HCT116 (cell line): ENCODE data around the gene RINT1. TPM values are rescaled to one million over a fixed set of nuclear protein-coding genes. Genes with fewer than 3 reads are reported as not detected.

Experiments used
- ATAC-seq: fragments of 200-7000 bp; cut with Tn5 transposase; 2 replicates; pipeline ENCODE4 v1.9.1; 2020; ENCODE audit warnings: mild to moderate bottlenecking, moderate library complexity
- BruUV-seq: library from RNA; stranded (reverse); fragments of 400-500 nt; replicated peaks from 2 replicates; lab custom pipeline; 2021; lab: Mats Ljungman, UMichigan
- CTCF ChIA-PET: fragments of 300-600 bp; sonication (Branson Sonifier 250); formaldehyde crosslinking; loops from one replicate; lab custom pipeline; 2021; ENCODE audit warnings: antibody characterized with exemption; lab: Charles Lee
- POLR2A ChIA-PET: fragments of 300-600, 350-600 bp; sonication (Branson Sonifier 250); formaldehyde crosslinking; loops from one replicate; lab custom pipeline; 2021; ENCODE audit warnings: antibody characterized with exemption; lab: Charles Lee
- RAD21 ChIA-PET, 2 experiments: fragments of 300-600 bp; sonication (Branson Sonifier 250); formaldehyde crosslinking; loops; one replicate each; lab custom pipeline; 2023; ENCODE audit warnings: low total read pairs in 2 of 2; ENCODE audit not compliant: uncharacterized antibody in 2 of 2, unreplicated experiment in 2 of 2, low non-redundant PET in 1 of 2; lab: Charles Lee
- DNase-seq: peaks from one replicate; pipeline ENCODE4 v3.0.0-alpha.2; 2010; ENCODE audit warnings: low read depth, low spot score
- H2AFZ ChIP-seq: fragments of 200-600 bp; shearing (Covaris generic), sonication (generic); 2 replicates; pipeline ENCODE4 v1.6.1; 2017; ENCODE audit warnings: low read depth, mixed run types, mixed read lengths, antibody characterized with exemption, low read length; ENCODE audit not compliant: poor library complexity, severe bottlenecking
- H3K27ac ChIP-seq: 2 replicates; pipeline ENCODE4 v1.5.1; 2012; ENCODE audit warnings: low read depth, low read length
- H3K27me3 ChIP-seq: fragments of 200-600 bp; sonication (generic); 2 replicates; pipeline ENCODE4 v1.6.1; 2016; ENCODE audit warnings: mixed run types, low read length, mixed read lengths; ENCODE audit not compliant: insufficient read depth
- H3K36me3 ChIP-seq, 2 experiments: fragments of 200-500 bp in 1 of 2; fragments of 200-600 bp in 1 of 2; sonication (Bioruptor generic) in 1 of 2; sonication (generic) in 1 of 2; 2 replicates each; pipeline versions ENCODE4 v1.5.1 to v1.6.1; 2014 to 2016; ENCODE audit warnings: low read length in 2 of 2, inconsistent platforms in 1 of 2, mixed read lengths in 1 of 2, mixed run types in 1 of 2; ENCODE audit not compliant: insufficient read depth in 2 of 2, control insufficient read depth in 1 of 2
- H3K4me1 ChIP-seq, 2 experiments: fragments of 200-600 bp in 1 of 2; sonication (generic) in 1 of 2; 2 replicates each; pipeline versions ENCODE4 v1.5.1 to v1.6.1; 2012 to 2017; ENCODE audit warnings: low read length in 2 of 2, inconsistent platforms in 1 of 2, mild to moderate bottlenecking in 1 of 2, mixed read lengths in 1 of 2, mixed run types in 1 of 2, moderate library complexity in 1 of 2; ENCODE audit not compliant: insufficient read depth in 2 of 2, control insufficient read depth in 1 of 2
- H3K4me2 ChIP-seq: fragments of 200-600 bp; sonication (generic); 2 replicates; pipeline ENCODE4 v1.6.1; 2017; ENCODE audit warnings: mixed run types, low read length, mixed read lengths
- H3K4me3 ChIP-seq, 2 experiments: fragments of 200-600 bp in 1 of 2; sonication (generic) in 1 of 2; replicated peaks in 1 of 2; 2 replicates each; pipeline ENCODE4 v1.5.1; 2011 to 2016; ENCODE audit warnings: low read length in 2 of 2, control low read depth in 1 of 2, low read depth in 1 of 2, mild to moderate bottlenecking in 1 of 2, mixed read lengths in 1 of 2, mixed run types in 1 of 2
- H3K79me2 ChIP-seq: fragments of 200-600 bp; sonication (generic); 2 replicates; pipeline ENCODE4 v1.6.1; 2017; ENCODE audit warnings: mild to moderate bottlenecking, mixed run types, low read length, moderate library complexity, mixed read lengths; ENCODE audit not compliant: insufficient read depth
- H3K9ac ChIP-seq: fragments of 200-600 bp; sonication (generic); 2 replicates; pipeline ENCODE4 v1.6.1; 2016; ENCODE audit warnings: low read length, mixed read lengths
- H3K9me2 ChIP-seq: fragments of 200-600 bp; sonication (generic), shearing (Covaris generic); 2 replicates; pipeline ENCODE4 v1.6.1; 2017; ENCODE audit warnings: mixed run types, mild to moderate bottlenecking, moderate library complexity; ENCODE audit not compliant: insufficient read depth
- H3K9me3 ChIP-seq, 2 experiments: fragments of 200-500 bp in 1 of 2; fragments of 200-600 bp in 1 of 2; sonication (Bioruptor generic) in 1 of 2; sonication (generic) in 1 of 2; 2 replicates each; pipeline ENCODE4 v1.6.1; 2014 to 2017; ENCODE audit warnings: low read length in 2 of 2, mixed read lengths in 2 of 2, inconsistent platforms in 1 of 2, low read depth in 1 of 2, mild to moderate bottlenecking in 1 of 2, mixed run types in 1 of 2, moderate library complexity in 1 of 2; ENCODE audit not compliant: control insufficient read depth in 1 of 2, insufficient read depth in 1 of 2
- H4K20me1 ChIP-seq: fragments of 200-600 bp; sonication (generic), shearing (Covaris generic); 2 replicates; pipeline ENCODE4 v1.6.1; 2017; ENCODE audit warnings: mixed run types, mild to moderate bottlenecking, moderate library complexity; ENCODE audit not compliant: insufficient read depth
- CBX3 ChIP-seq: IDR thresholded peaks from 2 replicates; pipeline ENCODE4 v1.6.1; 2012; ENCODE audit warnings: low read depth
- EZH2 ChIP-seq: fragments of 200-600 bp; sonication (generic); IDR thresholded peaks from 2 replicates; pipeline ENCODE4 v1.6.1; 2017; ENCODE audit warnings: antibody characterized with exemption, mixed run types
- EZH2phosphoT487 ChIP-seq: fragments of 200-600 bp; IDR thresholded peaks from 2 replicates; pipeline ENCODE4 v1.6.1; 2018; ENCODE audit warnings: antibody characterized with exemption, borderline replicate concordance
- FOSL1 ChIP-seq: IDR thresholded peaks from 2 replicates; pipeline ENCODE4 v1.6.1; 2012; ENCODE audit warnings: low read depth
- JUND ChIP-seq: IDR thresholded peaks from 2 replicates; pipeline ENCODE4 v1.6.1; 2012
- POLR2A ChIP-seq: IDR thresholded peaks from 2 replicates; pipeline ENCODE4 v1.7.0; 2011; ENCODE audit warnings: borderline replicate concordance; ENCODE audit not compliant: insufficient read depth, insufficient read length; ENCODE audit errors: extremely low read depth
- POLR2AphosphoS5 ChIP-seq: IDR thresholded peaks from 2 replicates; pipeline ENCODE4 v1.6.1; 2011; ENCODE audit warnings: mild to moderate bottlenecking, low read depth, low read length, moderate library complexity
- RAD21 ChIP-seq: IDR thresholded peaks from 2 replicates; pipeline ENCODE4 v1.6.1; 2012; ENCODE audit warnings: low read depth, mild to moderate bottlenecking
- SP1 ChIP-seq: IDR thresholded peaks from 2 replicates; pipeline ENCODE4 v1.6.1; 2012; ENCODE audit warnings: low read depth
- SRF ChIP-seq: IDR thresholded peaks from 2 replicates; pipeline ENCODE4 v1.6.1; 2012; ENCODE audit warnings: low read depth
- ZNF274 ChIP-seq: fragments of 200-500 bp; sonication (Bioruptor generic); IDR thresholded peaks from 2 replicates; pipeline ENCODE4 v1.6.1; 2014; ENCODE audit warnings: mild to moderate bottlenecking, low read depth, low read length, inconsistent platforms
- intact Hi-C: fragments of 100-400 bp; cut with micrococcal nuclease; formaldehyde crosslinking; loops from 2 replicates; pipeline ENCODE4 v1.10.0; 2022
- total RNA-seq: library from RNA; stranded (reverse); gene quantifications from one replicate; pipeline ENCODE4 v1.2.1, GENCODE V29; 2021; ENCODE audit not compliant: unreplicated experiment
- TF ChIP-seq, protein P1 (sequence below), 3 experiments: fragments of 200-600 bp in 1 of 3; sonication (generic) in 1 of 3; IDR thresholded peaks in 2 of 3; conservative IDR thresholded peaks in 1 of 3; 2 replicates each; pipeline ENCODE4 v1.5.1; 2012 to 2017; ENCODE audit warnings: low read depth in 2 of 3, low read length in 2 of 3, antibody characterized with exemption in 1 of 3, borderline replicate concordance in 1 of 3, control low read depth in 1 of 3, mild to moderate bottlenecking in 1 of 3, mixed read lengths in 1 of 3, mixed run types in 1 of 3, moderate library complexity in 1 of 3; ENCODE audit not compliant: insufficient read depth in 1 of 3
- TF ChIP-seq, protein P2 (sequence below): IDR thresholded peaks from 2 replicates; pipeline ENCODE4 v1.6.1; 2012; ENCODE audit warnings: low read depth

Gene RINT1
- total RNA-seq, 1 experiment from 2014 or later: 24.3 TPM

DNA sequence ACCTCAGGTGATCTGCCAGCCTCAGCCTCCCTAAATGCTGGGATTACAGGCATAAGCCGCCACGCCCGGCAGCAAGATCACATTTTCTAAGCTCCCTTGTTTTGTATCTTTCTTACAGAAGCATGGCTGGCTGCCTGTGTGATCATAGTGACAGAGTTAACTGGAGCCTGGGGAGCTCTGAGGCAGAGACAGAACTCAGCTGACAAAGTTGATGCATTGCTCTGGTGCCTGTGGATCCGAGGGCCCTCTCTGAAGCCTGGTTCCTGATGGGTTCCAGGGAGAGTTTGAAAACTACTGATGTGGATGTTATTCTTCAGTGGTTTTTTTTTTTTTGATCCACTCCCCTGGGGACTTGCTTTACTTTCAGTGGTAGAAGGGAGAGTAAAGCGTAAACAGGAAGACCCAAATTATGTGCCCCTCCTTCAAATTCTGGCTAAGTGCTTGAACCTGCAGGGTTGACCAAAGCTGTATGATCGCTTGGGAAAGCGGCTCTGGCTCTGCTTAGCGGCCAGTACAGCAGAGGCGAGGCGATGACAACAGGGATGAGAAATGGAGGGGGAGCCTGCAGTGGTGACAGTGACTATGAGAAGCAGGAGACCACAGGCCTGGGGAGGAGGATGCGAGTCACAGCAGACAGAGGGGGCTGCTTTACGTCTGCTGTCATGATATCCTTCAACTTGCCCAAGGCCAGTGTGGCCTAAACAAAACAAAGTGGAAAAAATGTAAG, 56.1 kb downstream of the RINT1 start:
- H3K27ac ChIP-seq: no peak overlapping the region
- no peaks in the 10 kb centered on the region for H3K9me2 ChIP-seq
- ChIA-PET RAD21 (interaction anchor here in 1 of 2 experiments (0.6 kb wide), 1 partner anchor 173 kb away, joined by 3 read pairs; no protein-coding TSS in a partner anchor), CTCF (interaction anchor here (0.6 kb wide), 1 partner anchor 10 kb away, joined by 3 read pairs; no protein-coding TSS in a partner anchor), POLR2A (no interaction called here)
- H4K20me1 ChIP-seq: no peaks in the 10 kb centered on the region
- DNase-seq (no peak), ATAC-seq (no peak)
- H3K9me3 ChIP-seq: no peaks in the 10 kb centered on the region
- no TSS peak for BruUV-seq
- no peaks in the 10 kb centered on the region for H3K4me1 ChIP-seq
- H3K4me2 ChIP-seq: no peak overlapping the region
- no peaks in the 10 kb centered on the region for H3K27me3 ChIP-seq
- intact Hi-C loops: loop anchor here (2.0 to 10.0 kb wide), 4 partner anchors 457 to 946 kb away; no protein-coding TSS in a partner anchor
- no peak overlapping the region for H2AFZ ChIP-seq
- H3K9ac ChIP-seq: no peak overlapping the region
- H3K4me3 ChIP-seq: no peak overlapping the region
- no peaks in the 10 kb centered on the region for H3K36me3 ChIP-seq
- H3K79me2 ChIP-seq: no peaks in the 10 kb centered on the region
- TF ChIP-seq POLR2A (no peak), ZNF274 (no peak)

DNA sequence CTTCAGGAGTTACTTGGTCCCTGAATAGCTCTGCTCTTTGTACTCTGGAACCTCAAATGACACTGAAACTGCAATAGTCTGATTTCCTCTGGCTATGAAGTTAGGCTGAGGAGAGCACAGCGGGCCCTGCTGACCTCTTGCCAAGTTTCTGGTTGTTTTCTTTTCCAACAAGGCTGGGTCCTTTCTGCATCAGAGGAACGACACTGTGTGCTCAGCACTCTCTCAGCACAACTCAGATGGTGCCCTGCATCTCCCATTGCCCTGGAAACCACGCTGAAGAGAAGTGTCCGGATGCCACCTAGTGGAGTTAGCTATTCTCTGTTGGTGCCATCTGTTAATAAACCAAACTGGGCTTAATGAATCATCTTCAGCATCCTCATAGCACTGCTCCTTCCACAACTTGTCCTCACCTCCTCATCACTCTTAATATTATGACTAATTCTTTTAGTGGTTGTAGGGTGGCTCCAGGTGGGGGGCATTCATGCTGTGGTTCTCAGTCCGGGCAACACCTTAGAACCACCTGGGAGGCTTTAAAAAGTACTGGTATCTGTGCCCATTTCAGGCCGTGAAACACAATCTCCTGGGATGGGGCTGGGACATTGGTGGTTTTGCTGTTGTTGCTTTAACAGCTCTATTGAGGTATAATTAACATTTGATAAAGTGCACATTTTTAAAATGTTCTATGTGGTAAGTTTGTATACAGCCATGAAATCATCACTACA, 57.5 kb downstream of the RINT1 start:
- RAD21 ChIA-PET: no interaction called here
- H3K36me3 ChIP-seq: no peaks in the 10 kb centered on the region
- ATAC-seq: peak; percentile 98
- H3K79me2 ChIP-seq: no peaks in the 10 kb centered on the region
- no peaks in the 10 kb centered on the region for H3K27me3 ChIP-seq
- no peaks in the 10 kb centered on the region for H3K4me1 ChIP-seq
- no peaks in the 10 kb centered on the region for H4K20me1 ChIP-seq
- POLR2A ChIA-PET: interaction anchor here (0.6 kb wide), 1 partner anchor 170 kb away, joined by 3 read pairs; no protein-coding TSS in a partner anchor
- no peak overlapping the region for H2AFZ ChIP-seq
- peak; percentile 55 for DNase-seq
- intact Hi-C loops: loop anchor here (1.0 to 10.0 kb wide), 6 partner anchors 187 to 947 kb away; no protein-coding TSS in a partner anchor
- H3K9me3 ChIP-seq: no peaks in the 10 kb centered on the region
- no peak overlapping the region for H3K4me2 ChIP-seq
- no peaks in the 10 kb centered on the region for H3K9me2 ChIP-seq
- no peak overlapping the region for H3K4me3 ChIP-seq
- CTCF ChIA-PET: interaction anchor here (0.7 to 1.7 kb wide), 9 partner anchors 8 to 706 kb away, joined by 3 to 13 read pairs (median 4); partner anchors contain the start of gene EFCAB10
- H3K27ac ChIP-seq: no peak overlapping the region
- H3K9ac ChIP-seq: no peak overlapping the region
- no TSS peak for BruUV-seq
- TF ChIP-seq POLR2AphosphoS5 (no peak), EZH2 (no peak), JUND (no peak), SRF (no peak), CBX3 (no peak), FOSL1 (no peak), RAD21 (peak; percentile 91), EZH2phosphoT487 (no peak), SP1 (no peak)
- TF ChIP-seq, protein P1, sequence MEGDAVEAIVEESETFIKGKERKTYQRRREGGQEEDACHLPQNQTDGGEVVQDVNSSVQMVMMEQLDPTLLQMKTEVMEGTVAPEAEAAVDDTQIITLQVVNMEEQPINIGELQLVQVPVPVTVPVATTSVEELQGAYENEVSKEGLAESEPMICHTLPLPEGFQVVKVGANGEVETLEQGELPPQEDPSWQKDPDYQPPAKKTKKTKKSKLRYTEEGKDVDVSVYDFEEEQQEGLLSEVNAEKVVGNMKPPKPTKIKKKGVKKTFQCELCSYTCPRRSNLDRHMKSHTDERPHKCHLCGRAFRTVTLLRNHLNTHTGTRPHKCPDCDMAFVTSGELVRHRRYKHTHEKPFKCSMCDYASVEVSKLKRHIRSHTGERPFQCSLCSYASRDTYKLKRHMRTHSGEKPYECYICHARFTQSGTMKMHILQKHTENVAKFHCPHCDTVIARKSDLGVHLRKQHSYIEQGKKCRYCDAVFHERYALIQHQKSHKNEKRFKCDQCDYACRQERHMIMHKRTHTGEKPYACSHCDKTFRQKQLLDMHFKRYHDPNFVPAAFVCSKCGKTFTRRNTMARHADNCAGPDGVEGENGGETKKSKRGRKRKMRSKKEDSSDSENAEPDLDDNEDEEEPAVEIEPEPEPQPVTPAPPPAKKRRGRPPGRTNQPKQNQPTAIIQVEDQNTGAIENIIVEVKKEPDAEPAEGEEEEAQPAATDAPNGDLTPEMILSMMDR (IDR thresholded peaks at IDR 0.05 in 2 of 3, conservative IDR thresholded peaks at IDR 0.05 in 1 of 3; ENCODE audit: borderline replicate concordance in 1 of 3, insufficient read depth in 1 of 3, low read depth in 2 of 3, low read length in 2 of 3): peak; percentile 71 to 76 (median 73)
- TF ChIP-seq, protein P2, sequence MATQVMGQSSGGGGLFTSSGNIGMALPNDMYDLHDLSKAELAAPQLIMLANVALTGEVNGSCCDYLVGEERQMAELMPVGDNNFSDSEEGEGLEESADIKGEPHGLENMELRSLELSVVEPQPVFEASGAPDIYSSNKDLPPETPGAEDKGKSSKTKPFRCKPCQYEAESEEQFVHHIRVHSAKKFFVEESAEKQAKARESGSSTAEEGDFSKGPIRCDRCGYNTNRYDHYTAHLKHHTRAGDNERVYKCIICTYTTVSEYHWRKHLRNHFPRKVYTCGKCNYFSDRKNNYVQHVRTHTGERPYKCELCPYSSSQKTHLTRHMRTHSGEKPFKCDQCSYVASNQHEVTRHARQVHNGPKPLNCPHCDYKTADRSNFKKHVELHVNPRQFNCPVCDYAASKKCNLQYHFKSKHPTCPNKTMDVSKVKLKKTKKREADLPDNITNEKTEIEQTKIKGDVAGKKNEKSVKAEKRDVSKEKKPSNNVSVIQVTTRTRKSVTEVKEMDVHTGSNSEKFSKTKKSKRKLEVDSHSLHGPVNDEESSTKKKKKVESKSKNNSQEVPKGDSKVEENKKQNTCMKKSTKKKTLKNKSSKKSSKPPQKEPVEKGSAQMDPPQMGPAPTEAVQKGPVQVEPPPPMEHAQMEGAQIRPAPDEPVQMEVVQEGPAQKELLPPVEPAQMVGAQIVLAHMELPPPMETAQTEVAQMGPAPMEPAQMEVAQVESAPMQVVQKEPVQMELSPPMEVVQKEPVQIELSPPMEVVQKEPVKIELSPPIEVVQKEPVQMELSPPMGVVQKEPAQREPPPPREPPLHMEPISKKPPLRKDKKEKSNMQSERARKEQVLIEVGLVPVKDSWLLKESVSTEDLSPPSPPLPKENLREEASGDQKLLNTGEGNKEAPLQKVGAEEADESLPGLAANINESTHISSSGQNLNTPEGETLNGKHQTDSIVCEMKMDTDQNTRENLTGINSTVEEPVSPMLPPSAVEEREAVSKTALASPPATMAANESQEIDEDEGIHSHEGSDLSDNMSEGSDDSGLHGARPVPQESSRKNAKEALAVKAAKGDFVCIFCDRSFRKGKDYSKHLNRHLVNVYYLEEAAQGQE: no peak
